RWPE2 (cell line): Measurements from ENCODE around the gene FGL2.
A peak's percentile ranks its signal among the peaks of the same experiment; 100 is the strongest.

ENCODE experiments used
- ATAC-seq: fragments of 200-7000 bp; cut with Tn5 transposase; 3 replicates; pipeline ENCODE4 v1.9.1; 2021; ENCODE audit warnings: low read depth
- DNase-seq: peaks from one replicate; pipeline ENCODE4 v3.0.0-alpha.2; 2020; ENCODE audit warnings: low spot score
- H3K27ac ChIP-seq: fragments of 450-650 bp; 2 replicates; pipeline ENCODE4 v1.5.1; 2017; ENCODE audit warnings: mild to moderate bottlenecking; ENCODE audit not compliant: poor library complexity, severe bottlenecking
- H3K27me3 ChIP-seq: fragments of 250-450 bp; sonication (Bioruptor Pico); 2 replicates; pipeline ENCODE4 v1.5.1; 2021; ENCODE audit warnings: mild to moderate bottlenecking, moderate library complexity; ENCODE audit not compliant: insufficient read depth, poor library complexity, severe bottlenecking
- H3K36me3 ChIP-seq: fragments of 250-450 bp; sonication (Bioruptor Pico); 2 replicates; pipeline ENCODE4 v1.5.1; 2020; ENCODE audit warnings: low read depth, mild to moderate bottlenecking, moderate library complexity
- H3K4me1 ChIP-seq: fragments of 250-450 bp; sonication (Bioruptor Pico); 2 replicates; pipeline ENCODE4 v1.5.1; 2021; ENCODE audit warnings: mild to moderate bottlenecking, moderate library complexity; ENCODE audit not compliant: insufficient read depth, poor library complexity, severe bottlenecking
- H3K4me3 ChIP-seq: fragments of 250-450 bp; sonication (Bioruptor Pico); 2 replicates; pipeline ENCODE4 v1.5.1; 2021; ENCODE audit warnings: mild to moderate bottlenecking, moderate library complexity; ENCODE audit not compliant: severe bottlenecking
- H3K9me3 ChIP-seq: fragments of 250-450 bp; sonication (Bioruptor Pico); 2 replicates; pipeline ENCODE4 v1.5.1; 2021; ENCODE audit warnings: mild to moderate bottlenecking, moderate library complexity; ENCODE audit not compliant: severe bottlenecking
- CTCF ChIP-seq: fragments of 450-650 bp; IDR thresholded peaks from one replicate; pipeline ENCODE4 v1.5.1; 2017; ENCODE audit warnings: mild to moderate bottlenecking, moderate library complexity; ENCODE audit not compliant: poor library complexity, severe bottlenecking

Gene FGL2

GRCh38 chr7:77199013-77199966 is at the start of gene FGL2:
Gene FGL2, minus strand, starts transcription at chr7:77199819. Its CDS starts 26 bp downstream, at chr7:77199793.
- no peaks in the 10 kb centered on the region for H3K4me1 ChIP-seq
- DNase-seq (no peak), ATAC-seq (peak; percentile 44; the same call in 2 of the 3 replicates)
- H3K27me3 ChIP-seq, result no peaks in the 10 kb centered on the region
- H3K9me3 ChIP-seq, result no peaks in the 10 kb centered on the region
- H3K36me3 ChIP-seq, result no peaks in the 10 kb centered on the region
- H3K4me3 ChIP-seq, result no peak within 1 kb of the TSS
- TF ChIP-seq CTCF, result no peak
- H3K27ac ChIP-seq, result no peak within 1 kb of the TSS

GRCh38 chr7:77248154-77248553 is 48.5 kb upstream of the FGL2 start:
- no peak for TF ChIP-seq CTCF
- no peak overlapping the region for H3K27ac ChIP-seq
- H3K4me1 ChIP-seq, result no peaks in the 10 kb centered on the region
- no peaks in the 10 kb centered on the region for H3K27me3 ChIP-seq
- no peak for DNase-seq
- H3K9me3 ChIP-seq, result no peaks in the 10 kb centered on the region
- no peak for ATAC-seq
- H3K4me3 ChIP-seq, result no peak overlapping the region
- no peaks in the 10 kb centered on the region for H3K36me3 ChIP-seq

GRCh38 chr7:77247206-77247850 is 47.7 kb upstream of the FGL2 start:
- Histone ChIP-seq H3K4me3 (no peak overlapping the region), H3K27ac (no peak overlapping the region), H3K9me3 (no peaks in the 10 kb centered on the region), H3K27me3 (no peaks in the 10 kb centered on the region), H3K36me3 (no peaks in the 10 kb centered on the region), H3K4me1 (no peaks in the 10 kb centered on the region)
- TF ChIP-seq CTCF, result peak; percentile 92
- peak; percentile 68 for DNase-seq
- peak; percentile 85 for ATAC-seq

- H3K4me1 ChIP-seq, result no peaks in the 10 kb centered on the region
- DNase-seq (no peak), ATAC-seq (no peak)
- H3K9me3 ChIP-seq, result no peaks in the 10 kb centered on the region
- no peak overlapping the region for H3K4me3 ChIP-seq
- H3K27ac ChIP-seq, result no peak overlapping the region
- no peak for TF ChIP-seq CTCF
- H3K36me3 ChIP-seq, result no peaks in the 10 kb centered on the region
- H3K27me3 ChIP-seq, result no peaks in the 10 kb centered on the region
These were observed 46.5 kb upstream of the FGL2 start for GRCh38 chr7:77246026-77246640.
